ENCODE measurements around the gene FAM236D. TPM values are rescaled to one million over a fixed set of nuclear protein-coding genes. Genes with fewer than 3 reads are reported as not detected.

Gene FAM236D
- total and polyA plus RNA-seq, 2 donors, result not detected

Other genes starting within 250 kb of the FAM236D start
- gene HDAC8, start 235.4 kb downstream of the FAM236D start, total RNA-seq, result 67.9 TPM
- 19.7 TPM for gene HDAC8, start 235.4 kb downstream of the FAM236D start, polyA plus RNA-seq
- gene PHKA1, start 93.9 kb downstream of the FAM236D start, total RNA-seq, result 3.4 TPM
- 5.3 TPM for gene PHKA1, start 93.9 kb downstream of the FAM236D start, polyA plus RNA-seq
- not detected for gene DMRTC1B, start 31.3 kb downstream of the FAM236D start, total RNA-seq
- gene DMRTC1B, start 31.3 kb downstream of the FAM236D start, polyA plus RNA-seq, result 0.71 TPM
- not detected for gene FAM236B, start 25.6 kb downstream of the FAM236D start, total RNA-seq
- not detected for gene FAM236B, start 25.6 kb downstream of the FAM236D start, polyA plus RNA-seq
- gene FAM236C, start 104.4 kb upstream of the FAM236D start, total RNA-seq, result not detected
- not detected for gene FAM236C, start 104.4 kb upstream of the FAM236D start, polyA plus RNA-seq
- not detected for gene FAM236A, start 130.0 kb upstream of the FAM236D start, total RNA-seq
- gene FAM236A, start 130.0 kb upstream of the FAM236D start, polyA plus RNA-seq, result not detected
- gene DMRTC1, start 135.6 kb upstream of the FAM236D start, total RNA-seq, result not detected
- gene DMRTC1, start 135.6 kb upstream of the FAM236D start, polyA plus RNA-seq, result not detected
- not detected for gene PABPC1L2B, start 194.7 kb upstream of the FAM236D start, total RNA-seq
- gene PABPC1L2B, start 194.7 kb upstream of the FAM236D start, polyA plus RNA-seq, result not detected

Measured in urinary bladder (tissue), 2 donors.